NCI-H1105 (cell line): ENCODE data around the gene NOLC1.

Experiments used
- DNase-seq: peaks from one replicate; lab custom pipeline; 2025; lab: John Stamatoyannopoulos, UW

NOLC1 gene

DNA sequence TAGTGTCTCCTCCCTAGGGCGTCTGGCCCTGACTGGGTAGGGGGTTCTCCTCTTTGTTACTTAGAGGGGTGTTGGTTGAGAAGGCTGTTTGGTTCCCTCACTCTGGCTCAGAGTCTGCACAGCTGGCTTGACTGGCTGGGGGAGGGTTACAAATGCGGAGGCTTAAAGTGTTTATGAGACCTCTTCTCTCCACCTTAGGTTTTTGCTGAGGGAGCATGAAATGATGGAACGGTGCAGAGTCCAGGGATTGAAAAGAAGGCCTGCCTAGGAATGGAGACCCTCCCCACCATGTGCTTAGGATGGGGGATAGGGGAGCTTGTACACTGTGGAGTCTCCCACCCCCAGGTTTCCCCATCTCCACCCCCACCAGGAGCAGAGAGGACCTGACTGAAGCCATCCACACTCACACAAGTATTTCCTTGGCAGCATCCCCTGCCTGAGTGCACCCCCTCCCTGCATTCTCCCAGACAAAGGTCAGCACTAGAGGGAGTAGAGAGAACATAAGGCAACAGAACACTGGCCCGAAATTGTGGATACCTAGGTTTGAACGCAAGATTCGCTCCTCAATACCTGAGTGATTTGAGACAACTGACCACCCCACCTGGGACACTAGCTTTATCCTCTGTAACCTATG lies 30.3 kb upstream of the NOLC1 start:
- no peak for DNase-seq

DNA sequence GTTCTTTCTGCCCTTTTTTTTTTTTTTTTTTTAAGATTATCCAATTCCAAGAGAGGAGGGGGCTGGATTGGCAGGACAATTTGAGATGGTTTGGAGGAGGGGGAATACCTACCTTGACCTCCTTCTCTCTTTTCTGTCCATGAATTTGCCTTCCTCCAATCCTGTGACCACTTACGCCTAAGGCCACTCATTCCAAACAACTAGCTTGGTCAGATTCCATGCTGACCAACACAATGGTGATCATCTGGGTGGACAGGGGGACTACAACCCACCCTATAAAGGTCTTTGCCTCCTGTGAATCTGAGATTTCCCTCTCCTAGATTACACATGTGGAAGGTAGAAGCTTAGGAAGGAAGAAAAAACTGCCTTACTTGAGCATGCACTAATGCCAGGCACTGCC lies 29.7 kb upstream of the NOLC1 start:
- DNase-seq = no peak

DNA sequence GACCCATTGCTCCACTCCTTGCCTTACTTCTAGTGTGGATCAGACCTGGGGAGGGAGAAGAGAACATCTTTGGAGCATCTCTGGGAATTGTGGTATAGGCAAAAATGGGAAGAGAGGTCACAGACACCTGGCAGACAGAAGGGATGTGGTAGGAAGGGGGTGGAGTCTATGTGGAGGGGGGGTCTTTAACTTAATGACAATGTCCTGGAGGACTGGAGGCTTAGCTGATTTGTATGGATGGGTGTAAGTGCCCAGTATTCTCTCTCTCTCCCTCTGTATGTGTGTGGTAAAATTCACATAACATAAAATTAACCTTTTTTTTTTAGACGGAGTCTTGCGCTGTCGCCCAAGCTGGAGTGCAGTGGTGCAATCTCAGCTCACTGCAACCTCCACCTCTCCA lies 29.0 kb upstream of the NOLC1 start:
- DNase-seq = no peak

DNA sequence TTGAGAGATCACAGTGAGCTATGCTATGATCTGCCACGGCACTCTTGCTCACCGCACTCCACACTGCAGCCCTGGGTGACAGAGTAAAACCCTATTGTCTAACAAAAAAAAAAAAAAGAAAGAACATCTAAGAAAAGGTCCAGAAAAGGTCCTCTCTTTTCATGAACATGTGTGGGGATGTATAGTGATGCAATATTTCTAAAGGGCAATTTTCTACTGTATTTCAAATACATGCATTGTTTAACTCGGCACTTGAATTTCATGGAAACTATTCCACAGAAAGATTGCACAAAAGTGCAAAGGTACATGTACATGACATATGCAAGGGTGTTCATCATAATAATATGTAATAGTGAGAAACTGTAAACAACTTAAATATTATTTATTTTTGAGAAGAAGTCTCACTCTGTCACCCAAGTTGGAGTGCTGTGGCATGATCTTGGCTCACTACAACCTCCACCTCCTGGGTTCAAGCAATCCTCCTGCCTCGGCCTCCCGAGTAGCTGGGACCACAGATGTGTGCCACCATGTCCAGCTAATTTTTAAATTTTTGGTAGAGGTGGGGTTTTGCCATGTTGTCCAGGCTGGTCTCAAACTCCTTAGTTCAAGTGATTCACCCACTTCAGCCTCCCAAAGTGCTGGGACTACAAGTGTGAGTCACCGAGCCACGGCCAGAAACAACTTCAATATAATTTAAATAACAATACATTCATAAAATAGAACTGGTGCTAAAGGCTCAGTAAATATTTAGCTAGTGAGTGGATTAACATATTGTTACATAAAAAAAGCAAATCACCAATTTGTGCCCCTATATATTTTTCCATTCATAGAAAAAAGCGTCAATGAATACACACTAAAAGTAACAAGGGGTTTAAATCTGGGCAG lies 20.7 kb upstream of the NOLC1 start:
- DNase-seq = no peak

DNA sequence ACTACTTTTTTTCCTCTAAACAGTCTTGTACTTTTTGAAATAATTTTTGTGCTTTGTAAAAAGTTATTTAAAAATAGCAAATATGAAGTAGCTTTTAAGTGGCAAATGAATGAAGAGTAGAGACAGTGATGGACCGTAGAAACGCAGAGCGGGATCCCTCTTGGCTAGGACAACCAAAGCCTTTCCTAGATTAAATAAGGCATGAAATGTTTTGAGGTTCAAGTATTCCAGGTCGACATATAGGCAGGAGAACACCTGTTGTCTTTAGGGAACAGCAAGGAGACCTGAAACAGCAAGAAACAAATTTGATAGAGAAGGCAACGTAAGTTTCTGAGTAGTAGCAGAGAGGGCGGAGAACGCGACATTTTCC lies 20.0 kb upstream of the NOLC1 start:
- no peak for DNase-seq

DNA sequence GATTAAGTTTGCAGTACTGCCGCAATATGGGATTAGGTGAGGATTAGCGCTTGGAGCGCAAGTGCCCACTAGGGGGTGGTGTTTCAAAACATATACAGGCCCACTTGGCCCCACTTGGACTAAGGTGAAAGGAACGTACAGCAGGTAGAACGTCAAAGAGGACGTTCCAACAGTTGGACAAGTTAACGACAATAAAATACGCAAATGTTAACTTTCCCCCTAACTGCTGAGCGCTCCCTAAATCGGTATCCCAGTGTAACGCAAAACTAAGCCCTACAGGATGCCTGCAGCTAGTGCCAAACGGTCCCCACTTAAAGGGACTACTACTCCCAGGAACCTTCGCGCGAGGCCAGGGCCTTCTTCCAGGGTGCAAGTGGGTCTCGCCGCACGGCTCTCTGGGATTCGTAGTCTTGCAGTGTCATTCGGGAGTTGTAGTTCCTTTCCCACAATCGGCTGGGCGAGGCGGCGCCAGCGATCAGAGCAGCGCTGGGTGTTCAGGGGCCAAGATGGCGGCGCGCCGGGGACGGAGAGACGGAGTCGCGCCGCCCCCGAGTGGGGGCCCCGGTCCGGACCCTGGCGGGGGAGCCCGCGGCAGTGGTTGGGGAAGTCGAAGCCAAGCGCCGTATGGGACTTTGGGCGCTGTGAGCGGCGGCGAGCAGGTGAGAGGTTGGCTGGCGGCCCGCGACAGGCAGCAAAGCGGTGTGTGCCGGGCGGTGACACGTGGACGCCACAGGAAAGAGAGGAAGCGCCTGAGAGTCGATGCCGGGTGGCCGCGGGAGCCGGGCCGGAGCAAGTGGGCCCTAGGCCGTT lies 19.4 kb upstream of the NOLC1 start, which contains the start of gene PPRC1:
PPRC1 (plus strand) TSS at position 478 of the 810 bp plus-strand sequence; CDS start at position 507, 29 bp downstream.
- DNase-seq = peak; percentile 83

DNA sequence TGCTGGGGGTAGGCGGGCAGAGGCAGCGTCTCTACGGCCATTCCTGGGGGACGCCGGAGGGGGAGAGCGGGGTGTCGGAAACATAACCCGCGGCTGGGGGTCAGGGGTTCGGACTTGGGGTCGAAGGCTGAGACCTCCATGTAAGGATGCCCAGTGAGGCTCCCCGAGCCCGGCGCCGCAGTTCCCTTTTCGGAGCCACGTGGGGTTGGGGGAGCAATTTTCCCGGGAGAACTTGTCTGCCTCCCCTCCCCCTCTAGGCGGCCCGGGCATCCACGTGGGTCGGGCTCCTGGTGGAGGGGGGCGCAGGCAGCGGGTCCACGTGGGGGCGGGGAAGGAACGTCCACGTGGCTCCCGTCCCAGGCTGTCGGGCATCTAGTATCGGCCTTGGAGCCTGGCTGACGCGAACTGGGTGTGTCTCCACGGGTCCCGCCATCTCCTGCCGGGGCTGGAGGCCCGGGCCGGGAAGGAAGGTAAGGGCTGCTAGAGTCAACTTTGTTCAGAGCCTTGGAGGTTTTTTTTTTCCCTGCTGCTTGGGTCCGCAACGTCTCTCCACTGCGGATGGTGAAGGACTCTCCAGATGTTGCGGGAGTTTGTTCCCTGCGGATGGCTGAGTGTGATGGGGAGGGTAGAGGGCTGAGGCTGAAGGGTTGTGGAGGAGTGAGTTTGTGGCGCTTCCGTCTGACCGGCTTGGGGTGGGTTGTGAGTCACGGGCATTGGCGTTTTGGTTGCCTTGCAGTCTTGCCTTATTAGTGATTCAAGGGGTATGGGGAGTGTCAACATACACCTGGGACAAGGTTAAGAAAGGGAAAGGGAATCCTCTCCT lies 18.6 kb upstream of the NOLC1 start:
- peak; percentile 23 for DNase-seq

DNA sequence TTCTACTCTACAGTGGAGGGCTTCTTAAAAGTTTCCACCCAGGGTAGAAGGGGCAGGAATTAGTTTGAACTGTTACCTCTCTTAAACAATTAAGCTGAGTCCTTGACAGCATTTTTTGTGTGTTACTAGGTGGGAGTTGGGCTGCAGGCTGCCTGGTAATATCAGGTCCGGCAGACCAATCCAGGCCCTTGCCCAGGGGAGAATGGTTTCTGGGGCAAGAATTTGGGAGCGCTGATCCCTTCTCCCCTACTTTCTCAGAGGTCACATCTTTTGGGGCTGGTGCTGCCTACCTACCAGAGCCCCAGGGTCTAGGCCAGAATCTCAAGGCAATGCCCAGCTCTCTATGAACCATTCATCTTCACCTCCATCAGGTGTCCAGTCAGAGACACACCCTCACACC lies 17.8 kb upstream of the NOLC1 start:
- no peak for DNase-seq

DNA sequence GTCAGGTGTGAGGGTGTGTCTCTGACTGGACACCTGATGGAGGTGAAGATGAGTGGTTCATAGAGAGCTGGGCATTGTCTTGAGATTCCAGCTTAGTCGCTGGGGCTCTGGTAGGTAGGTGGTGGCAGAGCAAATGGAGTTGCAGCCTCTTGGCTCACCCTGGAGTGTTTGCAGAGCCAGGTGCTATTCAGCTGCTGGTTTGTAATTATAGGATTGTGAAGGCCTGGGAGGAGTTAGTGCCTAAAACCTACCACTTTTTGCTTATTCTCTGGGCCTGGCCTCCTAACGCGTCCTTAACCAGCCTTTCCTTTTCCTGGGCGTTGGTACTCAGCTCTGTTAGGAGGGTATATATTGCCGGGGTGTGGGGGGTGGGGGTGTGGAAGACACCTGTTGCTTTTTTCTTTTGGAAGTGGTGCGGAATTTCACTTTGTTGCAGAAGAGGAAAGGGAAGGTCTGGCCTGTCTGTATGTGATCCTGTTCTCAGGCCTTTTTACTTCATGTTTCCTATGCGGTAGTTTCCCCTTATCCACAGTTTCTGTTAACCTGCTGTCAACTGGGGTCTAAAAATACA lies 16.1 kb upstream of the NOLC1 start:
- no peak for DNase-seq

DNA sequence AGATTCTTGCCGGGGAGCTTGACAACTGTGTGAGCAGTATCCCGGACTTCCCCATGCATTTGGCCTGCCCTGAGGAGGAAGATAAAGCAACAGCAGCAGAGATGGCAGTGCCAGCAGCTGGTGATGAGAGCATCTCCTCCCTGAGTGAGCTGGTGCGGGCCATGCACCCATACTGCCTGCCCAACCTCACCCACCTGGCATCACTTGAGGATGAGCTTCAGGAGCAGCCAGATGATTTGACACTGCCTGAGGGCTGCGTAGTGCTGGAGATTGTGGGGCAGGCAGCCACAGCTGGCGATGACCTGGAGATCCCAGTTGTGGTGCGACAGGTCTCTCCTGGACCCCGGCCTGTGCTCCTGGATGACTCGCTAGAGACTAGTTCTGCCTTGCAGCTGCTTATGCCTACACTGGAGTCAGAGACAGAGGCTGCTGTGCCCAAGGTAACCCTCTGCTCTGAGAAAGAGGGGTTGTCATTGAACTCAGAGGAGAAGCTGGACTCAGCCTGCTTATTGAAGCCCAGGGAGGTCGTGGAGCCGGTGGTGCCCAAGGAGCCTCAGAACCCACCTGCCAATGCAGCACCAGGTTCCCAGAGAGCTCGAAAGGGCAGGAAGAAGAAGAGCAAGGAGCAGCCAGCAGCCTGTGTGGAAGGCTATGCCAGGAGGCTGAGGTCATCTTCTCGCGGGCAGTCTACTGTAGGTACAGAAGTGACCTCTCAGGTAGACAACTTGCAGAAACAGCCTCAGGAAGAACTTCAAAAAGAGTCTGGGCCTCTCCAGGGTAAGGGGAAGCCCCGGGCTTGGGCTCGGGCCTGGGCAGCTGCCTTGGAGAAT lies 12.7 kb upstream of the NOLC1 start:
- no peak for DNase-seq

DNA sequence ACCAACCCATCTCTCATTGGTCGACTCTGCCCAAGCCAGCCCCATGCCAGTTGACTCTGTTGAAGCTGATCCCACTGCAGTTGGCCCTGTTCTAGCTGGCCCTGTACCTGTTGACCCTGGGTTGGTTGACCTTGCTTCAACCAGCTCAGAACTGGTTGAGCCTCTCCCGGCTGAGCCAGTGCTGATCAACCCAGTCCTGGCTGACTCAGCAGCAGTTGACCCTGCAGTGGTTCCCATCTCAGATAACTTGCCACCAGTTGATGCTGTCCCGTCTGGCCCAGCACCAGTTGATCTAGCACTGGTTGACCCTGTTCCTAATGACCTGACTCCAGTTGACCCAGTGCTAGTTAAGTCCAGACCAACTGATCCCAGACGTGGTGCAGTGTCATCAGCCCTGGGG lies 12.0 kb upstream of the NOLC1 start:
- no peak for DNase-seq

DNA sequence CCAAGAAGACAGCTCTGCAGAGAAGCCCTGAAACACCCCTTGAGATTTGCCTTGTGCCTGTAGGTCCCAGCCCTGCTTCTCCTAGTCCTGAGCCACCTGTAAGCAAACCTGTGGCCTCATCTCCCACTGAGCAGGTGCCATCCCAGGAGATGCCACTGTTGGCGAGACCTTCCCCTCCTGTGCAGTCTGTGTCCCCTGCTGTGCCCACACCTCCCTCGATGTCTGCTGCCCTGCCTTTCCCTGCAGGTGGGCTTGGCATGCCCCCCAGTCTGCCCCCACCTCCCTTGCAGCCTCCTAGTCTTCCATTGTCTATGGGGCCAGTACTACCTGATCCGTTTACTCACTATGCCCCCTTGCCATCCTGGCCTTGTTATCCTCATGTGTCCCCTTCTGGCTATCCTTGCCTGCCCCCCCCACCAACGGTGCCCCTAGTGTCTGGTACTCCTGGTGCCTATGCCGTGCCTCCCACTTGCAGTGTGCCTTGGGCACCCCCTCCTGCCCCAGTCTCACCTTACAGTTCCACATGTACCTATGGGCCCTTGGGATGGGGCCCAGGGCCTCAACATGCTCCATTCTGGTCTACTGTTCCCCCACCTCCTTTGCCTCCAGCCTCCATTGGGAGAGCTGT lies 11.2 kb upstream of the NOLC1 start:
- DNase-seq = no peak

DNA sequence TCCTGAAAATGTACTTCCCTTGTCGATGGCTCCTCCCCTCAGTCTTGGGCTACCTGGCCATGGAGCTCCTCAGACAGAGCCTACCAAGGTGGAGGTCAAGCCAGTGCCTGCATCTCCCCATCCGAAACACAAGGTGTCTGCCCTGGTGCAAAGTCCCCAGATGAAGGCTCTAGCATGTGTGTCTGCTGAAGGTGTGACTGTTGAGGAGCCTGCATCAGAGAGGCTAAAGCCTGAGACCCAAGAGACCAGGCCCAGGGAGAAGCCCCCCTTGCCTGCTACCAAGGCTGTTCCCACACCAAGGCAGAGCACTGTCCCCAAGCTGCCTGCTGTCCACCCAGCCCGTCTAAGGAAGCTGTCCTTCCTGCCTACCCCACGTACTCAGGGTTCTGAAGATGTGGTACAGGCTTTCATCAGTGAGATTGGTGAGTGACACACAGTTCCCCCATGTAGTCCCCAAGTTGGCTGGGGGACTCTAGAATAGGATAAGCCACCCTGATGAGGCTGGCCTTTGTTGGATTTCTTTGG lies 10.5 kb upstream of the NOLC1 start:
- no peak for DNase-seq

DNA sequence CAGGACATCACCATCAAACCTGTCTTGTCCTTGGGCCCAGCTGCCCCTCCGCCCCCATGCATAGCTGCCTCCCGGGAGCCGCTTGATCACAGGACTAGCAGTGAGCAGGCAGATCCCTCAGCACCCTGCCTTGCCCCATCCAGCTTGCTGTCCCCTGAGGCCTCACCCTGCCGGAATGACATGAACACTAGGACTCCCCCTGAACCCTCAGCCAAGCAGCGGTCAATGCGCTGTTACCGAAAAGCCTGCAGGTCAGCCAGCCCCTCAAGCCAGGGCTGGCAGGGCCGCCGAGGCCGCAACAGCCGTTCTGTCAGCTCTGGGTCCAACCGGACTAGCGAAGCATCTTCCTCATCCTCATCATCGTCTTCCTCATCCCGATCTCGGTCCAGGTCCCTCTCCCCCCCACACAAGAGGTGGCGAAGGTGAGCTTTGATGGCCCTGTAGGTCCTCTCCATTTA lies 5.2 kb upstream of the NOLC1 start:
- DNase-seq = no peak

DNA sequence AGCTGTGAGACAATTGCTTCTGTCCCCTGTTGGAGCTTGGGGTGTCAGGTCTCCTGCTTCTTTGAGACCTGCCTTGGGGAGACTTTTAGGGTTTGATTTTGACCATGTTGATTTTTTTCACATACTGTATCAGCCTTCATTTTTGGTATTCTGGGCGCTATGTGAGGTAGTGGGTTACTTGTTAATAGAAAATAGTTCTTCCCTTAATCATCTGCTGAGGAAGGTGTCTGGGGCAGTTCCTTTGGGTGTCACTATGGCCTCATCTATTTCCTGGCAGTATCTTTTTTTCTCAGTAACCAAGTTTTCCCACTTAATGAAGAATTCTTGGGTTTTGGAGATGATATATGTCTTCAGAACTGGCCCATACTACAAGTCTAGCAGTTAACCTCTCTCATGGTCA lies 4.6 kb upstream of the NOLC1 start:
- no peak for DNase-seq

DNA sequence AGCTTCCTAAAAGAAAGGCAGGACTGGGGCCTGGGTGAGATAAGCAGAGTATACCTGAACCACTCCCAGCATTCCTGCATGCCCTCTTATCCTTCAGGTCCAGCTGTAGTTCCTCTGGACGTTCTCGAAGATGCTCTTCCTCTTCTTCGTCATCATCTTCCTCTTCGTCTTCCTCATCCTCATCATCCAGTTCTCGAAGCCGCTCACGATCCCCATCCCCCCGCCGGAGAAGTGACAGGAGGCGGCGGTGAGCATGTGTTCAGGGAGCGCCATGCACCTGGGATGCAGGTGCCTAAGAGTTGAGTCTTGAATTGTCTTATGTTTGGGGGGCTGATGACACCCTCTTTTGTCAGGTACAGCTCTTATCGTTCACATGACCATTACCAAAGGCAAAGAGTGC lies 3.9 kb upstream of the NOLC1 start:
- no peak for DNase-seq

DNA sequence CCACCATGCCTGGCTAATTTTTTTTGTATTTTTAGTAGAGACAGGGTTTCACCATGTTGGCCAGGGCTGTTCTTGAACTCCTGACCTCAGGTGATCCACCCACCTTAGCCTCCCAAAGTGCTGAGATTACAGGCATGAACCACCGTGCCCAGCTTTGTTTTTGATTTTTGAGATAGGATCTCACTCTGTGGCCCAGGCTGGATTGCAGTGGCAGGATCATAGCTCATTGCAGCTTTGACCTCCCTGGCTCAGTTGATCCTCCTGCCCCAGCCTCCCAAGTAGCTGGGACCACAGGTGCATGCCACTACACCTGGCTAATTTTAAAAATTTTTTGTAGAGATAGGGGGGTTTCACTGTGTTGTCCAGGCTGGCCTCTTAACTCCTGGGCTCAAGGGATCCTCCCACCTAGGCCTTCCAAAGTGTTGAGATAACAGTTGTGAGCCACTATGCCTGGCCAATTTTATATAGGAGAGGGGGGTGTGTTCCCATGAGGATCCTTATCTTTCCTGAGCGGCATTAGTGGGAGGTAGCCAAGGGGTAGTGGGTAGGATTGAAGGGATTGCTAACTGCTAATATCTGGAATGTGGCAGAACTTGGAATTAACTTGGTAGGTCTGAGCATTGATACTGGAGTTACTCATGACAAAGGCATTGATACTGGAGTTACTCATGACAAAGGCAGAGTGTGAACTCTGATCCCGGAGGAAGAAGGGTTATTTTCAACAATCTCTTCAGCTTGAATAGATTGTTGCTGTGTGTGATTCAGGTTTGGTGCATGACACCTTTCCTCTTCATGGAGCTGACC lies 1.0 kb upstream of the NOLC1 start:
- no peak for DNase-seq

DNA sequence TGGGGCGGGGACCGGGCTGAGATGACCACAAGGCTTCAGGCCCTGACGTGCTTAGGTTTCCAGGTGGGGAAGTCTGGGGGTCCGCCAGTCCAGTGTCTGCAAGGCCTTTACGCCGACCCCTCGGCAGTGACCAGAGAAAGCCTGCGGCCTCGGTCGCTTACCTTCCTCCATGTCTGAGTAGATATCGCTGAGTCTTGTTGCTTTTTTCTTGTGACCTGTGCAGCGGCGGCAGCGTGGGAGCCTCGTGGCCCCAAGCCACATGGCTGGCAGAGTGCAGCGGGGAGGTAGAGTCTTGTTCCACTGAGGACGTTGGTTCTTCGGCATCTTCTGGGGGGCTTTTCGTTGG lies 329 bp downstream of the NOLC1 start:
- no peak for DNase-seq

DNA sequence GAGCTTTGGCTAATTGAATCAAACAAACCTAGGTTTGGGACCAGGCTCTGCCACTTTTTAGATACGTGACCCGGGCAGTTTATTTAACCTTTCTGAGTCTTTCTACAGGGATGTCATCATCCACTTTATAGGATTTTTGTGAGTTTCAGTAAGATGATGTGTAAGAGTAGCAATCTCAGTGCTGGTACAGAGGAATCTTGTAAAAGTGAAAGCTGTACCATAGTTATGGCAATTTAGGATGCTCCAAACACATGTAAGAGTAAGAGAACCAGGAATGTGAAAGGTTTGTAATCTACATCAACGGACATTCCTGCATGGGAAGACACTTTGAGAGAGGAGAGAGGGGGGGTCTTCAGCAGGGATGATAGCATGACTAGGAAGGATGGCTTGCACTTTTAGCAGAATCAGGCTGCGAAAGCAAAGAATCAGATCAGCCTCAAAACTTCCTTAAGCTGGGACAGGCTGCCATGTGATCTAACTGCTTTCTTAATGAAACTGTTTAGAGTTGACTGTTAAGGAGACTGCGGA lies 968 bp downstream of the NOLC1 start:
- no peak for DNase-seq
